ENCODE measurements around the gene TWNK. TPM values are rescaled to one million over a fixed set of nuclear protein-coding genes. Genes with fewer than 3 reads are reported as not detected.
A peak's percentile ranks its signal among the peaks of the same experiment; 100 is the strongest.

The TWNK gene
- total and polyA plus RNA-seq, 10 of the 15 experiments (the other 5 are each of a cell fraction or from before 2014, with no cell fraction given): 13.6 to 32.8 (median 18.0) TPM

GRCh38 chr10:100998991-100999741 is 11.8 kb downstream of the TWNK start (continued):
- TF ChIP-seq NKRF (conservative IDR thresholded peaks at IDR 0.05) (0 out of 2 replicates have a peak, but pooled peaks have one; percentile 72), ZNF24 (IDR thresholded peaks at IDR 0.05) (0 out of 2 replicates have a peak, but pooled peaks have one; percentile 22), CBX3 (IDR thresholded peaks at IDR 0.05; ENCODE audit: borderline replicate concordance, low read depth) (no peak)

GRCh38 chr10:100999742-101000126 is 12.4 kb downstream of the TWNK start, which contains the start of gene LZTS2:
TSS of gene LZTS2 (plus strand) at chr10:100999808. CDS start at chr10:101002539, 2,731 bp downstream.
- Histone ChIP-seq H3K4me2 (ENCODE audit: control insufficient read depth, insufficient read depth) (peak within 1 kb of the TSS; percentile 99), H4K20me1 (ENCODE audit: control insufficient read depth, insufficient read depth) (no peaks in the 10 kb centered on the region), H3K4me3 (peak within 1 kb of the TSS; percentile 86), H3K4me1 (ENCODE audit: control insufficient read depth, insufficient read depth, low read length) (peaks cover 17% of the 10 kb centered on the region), H3K9me3 (replicated peaks; ENCODE audit: control insufficient read depth, insufficient read depth, low read length) (no peaks in the 10 kb centered on the region), H3K36me3 (ENCODE audit: control insufficient read depth in 2 of 2, insufficient read depth in 2 of 2, low read length in 1 of 2) (no peaks in the 10 kb centered on the region; a peak in 1 of 4 replicates), H3K27me3 (replicated peaks in 1 of 2; ENCODE audit: control insufficient read depth in 2 of 2, insufficient read depth in 2 of 2, low read length in 1 of 2) (no peaks in the 10 kb centered on the region), H3K9ac (ENCODE audit: control insufficient read depth, insufficient read depth, low read length) (peak within 1 kb of the TSS; percentile 73), H2AFZ (ENCODE audit: control insufficient read depth, low read depth, low read length) (peak within 1 kb of the TSS; percentile 90), H3K27ac (ENCODE audit: control insufficient read depth, insufficient read depth) (peak within 1 kb of the TSS; percentile 88), H3K79me2 (ENCODE audit: control insufficient read depth, insufficient read depth, low read length) (peaks cover 10% of the 10 kb centered on the region)
- DNase-seq (ENCODE audit: low read depth, low spot score): no peak
- ChIA-PET POLR2A (interaction anchor here (3.8 kb wide), 1 partner anchor 13 kb away, joined by 23 read pairs; the partner anchor contains the start of genes MRPL43 and TWNK), RAD21 (ENCODE audit: unreplicated experiment) (interaction anchor here (0.6 to 4.6 kb wide), 2 partner anchors 15 to 125 kb away, joined by 3 to 26 read pairs; no protein-coding TSS in a partner anchor), SMC1A (ENCODE audit: uncharacterized antibody, unreplicated experiment) (no interaction called here), CTCF (interaction anchor here (0.8 to 5.7 kb wide), 6 partner anchors 12 to 86 kb away, joined by 3 to 91 read pairs (median 10); partner anchors contain the start of genes PDZD7, SFXN3 and SLF2)
- intact Hi-C loops (cut with micrococcal nuclease; ENCODE audit: unreplicated experiment): loop anchor here (1.0 to 5.0 kb wide), 3 partner anchors 14 to 87 kb away; partner anchors contain the start of genes KAZALD1 and SLF2
- no peak for TF ChIP-seq ZBTB4 (CRISPR knock-in tag; IDR thresholded peaks at IDR 0.05)
- peak in 1 of 2 experiments; percentile 75; a peak in 2 of 3 replicates for TF ChIP-seq EGR1 (IDR thresholded peaks at IDR 0.05; ENCODE audit: borderline replicate concordance in 1 of 2, low read depth in 2 of 2, low read length in 2 of 2)
- WGBS (ENCODE audit: insufficient coverage, insufficient replicate concordance, low lambda C conversion rate, missing lambda C conversion rate): 1% methylated on average over 16 of the region's 44 CpGs
- no peak for FAIRE-seq
- no peak for ATAC-seq
- BruUV-seq (replicated peaks): no TSS peak
- in situ Hi-C loops (cut with MboI): no loop called here
